GM21529 (cell line): Measurements from ENCODE around the gene MEA1.
"Not testable (repeated sequence)": the region's sequence is repeated elsewhere in the genome, so short reads cannot be mapped to it uniquely, and the experiment has no call there.

Source experiments
- ATAC-seq: cut with Tn5 transposase; IDR thresholded peaks from one replicate; pipeline ENCODE4 v1.9.1; 2021; ENCODE audit not compliant: unreplicated experiment

The MEA1 gene

DNA sequence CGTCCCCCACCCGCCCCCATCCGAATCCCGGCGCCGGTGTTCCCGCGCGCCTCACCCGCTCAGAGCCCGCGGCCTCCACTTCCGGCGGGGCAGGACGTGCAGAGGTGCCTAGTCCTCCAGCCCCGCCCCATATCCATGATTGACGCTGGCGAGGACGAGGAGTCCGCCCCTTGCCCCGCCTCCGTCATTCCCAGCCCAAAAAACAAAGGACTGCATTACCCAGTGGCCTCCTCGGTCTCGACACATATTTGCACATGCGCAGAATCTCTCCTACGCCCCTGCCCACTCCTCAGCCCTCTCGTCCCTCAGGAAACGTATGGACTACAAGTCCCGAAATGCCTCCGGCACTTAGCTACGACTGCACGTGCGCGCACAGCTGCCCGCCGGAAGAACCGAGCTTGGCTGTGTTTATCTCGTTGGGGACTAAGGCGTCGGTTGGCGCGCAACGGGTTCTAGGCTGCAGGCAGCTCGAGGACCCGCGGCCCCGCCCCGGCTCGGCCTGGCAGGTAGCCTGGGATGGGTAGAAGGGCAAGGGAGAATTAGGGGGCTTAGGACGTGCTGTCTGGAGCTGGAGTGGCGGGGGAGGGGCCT is at the start of gene MEA1, which contains the start of gene KLHDC3:
Gene MEA1, minus strand, starts transcription at position 104 of the 591 bp plus-strand sequence. CDS start 133 bp downstream, outside the sequence.
Gene KLHDC3, plus strand, starts transcription at position 407 of the 591 bp plus-strand sequence. CDS start 2,944 bp downstream, outside the sequence.
- peak; percentile 91 for ATAC-seq

DNA sequence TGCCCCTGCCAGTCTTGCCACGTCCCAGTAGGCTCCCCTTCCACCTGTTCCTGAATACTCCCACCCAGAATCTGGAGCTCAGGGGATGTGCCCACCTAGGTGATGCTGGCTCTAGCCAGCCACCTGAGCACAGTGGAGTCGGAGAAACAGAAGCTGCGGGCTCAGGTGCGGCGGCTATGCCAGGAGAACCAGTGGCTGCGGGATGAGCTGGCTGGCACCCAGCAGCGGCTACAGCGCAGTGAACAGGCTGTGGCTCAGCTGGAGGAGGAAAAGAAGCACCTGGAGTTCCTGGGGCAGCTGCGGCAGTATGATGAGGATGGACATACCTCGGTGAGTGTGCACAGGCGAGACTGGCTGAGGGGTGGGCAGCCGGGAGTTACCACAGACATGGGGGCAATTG is 49.1 kb upstream of the MEA1 start:
- no peak for ATAC-seq

DNA sequence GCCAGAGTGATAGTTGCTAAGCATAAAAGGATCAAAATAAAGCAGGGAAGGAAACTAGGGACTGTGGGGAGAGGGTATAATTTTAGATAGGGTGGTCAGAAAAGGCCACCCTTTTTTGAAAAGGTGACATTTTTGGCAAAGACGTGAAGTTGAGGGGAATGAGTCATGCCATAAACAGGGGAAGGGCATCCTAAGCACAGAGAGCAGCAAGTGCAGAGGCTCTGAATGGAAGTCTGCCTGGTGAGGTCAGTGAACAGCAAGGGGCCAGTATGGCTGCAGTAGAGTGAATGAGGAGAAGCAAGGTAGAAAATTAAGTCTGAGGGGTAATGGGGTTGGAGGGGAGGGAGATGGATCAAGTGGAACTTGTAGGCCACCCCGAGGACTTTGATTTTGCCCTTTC is 48.1 kb upstream of the MEA1 start:
- no peak for ATAC-seq

- ATAC-seq, result no peak
Observed at GRCh38 chr6:43060755-43061633, 47.2 kb upstream of the MEA1 start.

GRCh38 chr6:43060034-43060754 is 46.4 kb upstream of the MEA1 start:
- no peak for ATAC-seq

DNA sequence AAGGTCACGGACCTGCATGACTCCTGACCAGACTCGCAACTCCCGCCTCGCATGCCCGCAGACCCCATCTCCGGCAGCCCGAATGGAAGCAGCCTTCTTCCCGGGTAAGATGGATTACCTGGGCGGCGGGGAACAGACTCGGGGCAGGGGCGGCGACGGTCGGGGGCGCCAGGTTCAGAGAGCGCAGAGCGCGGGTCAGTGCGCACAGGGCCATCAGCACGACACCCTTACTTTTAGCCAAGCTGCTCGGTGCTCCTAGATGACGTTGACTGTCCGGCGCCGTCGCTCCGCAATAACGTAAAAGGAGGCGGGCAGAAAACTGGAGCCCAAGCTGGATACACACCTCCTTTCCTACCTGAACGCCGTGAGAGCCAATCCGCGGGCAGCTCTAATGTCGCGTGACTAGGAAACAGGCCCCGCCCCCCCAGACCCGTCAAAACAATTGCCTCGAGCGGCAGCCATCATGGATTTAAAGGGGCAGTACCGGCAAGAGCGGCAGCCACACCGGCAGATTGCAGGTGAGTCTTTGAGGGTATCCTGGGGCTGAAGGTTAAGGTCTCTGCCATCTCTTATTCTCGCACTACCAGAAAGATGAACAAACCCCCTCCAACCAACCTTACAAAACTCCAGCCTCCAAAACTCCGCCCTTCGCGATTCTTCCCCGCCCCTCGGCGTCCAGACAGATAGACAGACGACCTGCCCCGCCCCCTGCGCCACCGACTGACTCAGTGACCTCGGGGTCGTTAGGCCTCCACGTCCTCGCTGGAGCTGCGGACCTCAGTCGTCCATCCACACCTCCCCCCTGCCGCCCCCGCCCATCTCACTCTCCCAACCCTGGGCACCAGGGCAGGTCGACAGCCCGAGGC is 45.7 kb upstream of the MEA1 start, which contains the start of the genes KLC4 and MRPL2:
Gene KLC4, plus strand, starts transcription at position 464 of the 866 bp plus-strand sequence. CDS start 1,705 bp downstream, outside the sequence.
Gene MRPL2, minus strand, starts transcription at position 267 of the 866 bp plus-strand sequence. Its CDS starts 53 bp downstream, at position 214.
- ATAC-seq, result peak; percentile 85

- ATAC-seq, result no peak
Observed at GRCh38 chr6:43058531-43058930, 44.8 kb upstream of the MEA1 start.

GRCh38 chr6:43055966-43056365 is 42.2 kb upstream of the MEA1 start:
- no peak for ATAC-seq

- no peak for ATAC-seq
Observed at GRCh38 chr6:43054206-43054943, 40.6 kb upstream of the MEA1 start.

- peak; percentile 88 for ATAC-seq
Observed at GRCh38 chr6:43053545-43054205, 39.9 kb upstream of the MEA1 start, which contains the start of gene CUL7. CUL7 (minus strand) TSS chr6:43053851; CDS start chr6:43052788, 1,063 bp downstream.

GRCh38 chr6:43052842-43053544 is 39.2 kb upstream of the MEA1 start:
- peak; percentile 29 for ATAC-seq

DNA sequence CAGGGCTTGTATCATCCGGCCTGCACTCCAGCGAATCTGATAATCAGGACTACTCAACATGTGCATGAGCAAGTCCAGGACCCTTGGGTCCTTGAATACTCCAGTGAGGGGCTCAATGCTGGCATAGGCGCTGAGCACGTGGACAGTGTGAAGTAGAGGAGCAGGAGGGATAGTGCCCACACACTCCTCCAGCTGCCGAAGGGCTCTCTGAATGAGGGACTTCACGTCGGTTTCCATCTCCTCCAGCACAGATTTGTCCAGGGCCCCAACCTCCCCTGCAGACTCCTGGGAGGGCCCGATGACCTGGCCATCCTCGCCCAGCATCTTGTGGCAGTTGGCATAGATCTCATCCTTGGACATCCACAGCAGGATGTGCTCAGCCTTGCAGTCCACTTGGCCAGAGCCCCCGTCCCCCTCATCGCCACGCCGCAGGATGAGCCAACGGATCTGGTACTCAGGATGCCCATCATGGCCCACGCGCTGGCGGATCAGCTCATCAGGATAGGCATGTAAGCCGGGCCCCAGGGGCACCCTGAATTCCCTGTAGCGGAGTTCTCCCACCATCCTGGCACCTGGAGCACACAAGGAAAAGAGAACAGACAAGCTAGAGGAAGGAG is 38.6 kb upstream of the MEA1 start:
- ATAC-seq, result no peak

DNA sequence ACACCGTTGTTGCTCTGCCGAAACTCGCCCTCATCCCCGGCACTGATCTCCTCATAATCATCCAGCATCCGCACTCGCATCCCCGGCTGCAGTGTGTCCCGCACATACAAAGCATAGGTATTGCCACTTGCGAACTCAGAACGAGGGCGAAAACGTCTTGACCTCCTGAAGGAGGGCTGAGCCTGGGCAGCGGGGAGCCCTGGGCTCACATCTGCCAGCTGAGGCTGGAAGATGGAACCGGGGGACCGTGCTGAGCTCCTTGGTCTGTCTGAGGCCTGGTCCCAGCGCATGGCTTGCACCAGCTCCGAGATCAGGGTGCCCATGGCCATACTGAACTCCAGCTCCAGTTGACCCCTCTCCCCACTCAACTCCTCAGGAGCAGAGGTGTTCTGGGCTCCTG is 37.2 kb upstream of the MEA1 start:
- ATAC-seq, result no peak

- no peak for ATAC-seq
Observed at GRCh38 chr6:43047998-43048397, 34.3 kb upstream of the MEA1 start.

- ATAC-seq, result no peak
Observed at GRCh38 chr6:43045371-43045930, 31.7 kb upstream of the MEA1 start.

GRCh38 chr6:43043310-43043709 is 29.6 kb upstream of the MEA1 start:
- no peak for ATAC-seq

DNA sequence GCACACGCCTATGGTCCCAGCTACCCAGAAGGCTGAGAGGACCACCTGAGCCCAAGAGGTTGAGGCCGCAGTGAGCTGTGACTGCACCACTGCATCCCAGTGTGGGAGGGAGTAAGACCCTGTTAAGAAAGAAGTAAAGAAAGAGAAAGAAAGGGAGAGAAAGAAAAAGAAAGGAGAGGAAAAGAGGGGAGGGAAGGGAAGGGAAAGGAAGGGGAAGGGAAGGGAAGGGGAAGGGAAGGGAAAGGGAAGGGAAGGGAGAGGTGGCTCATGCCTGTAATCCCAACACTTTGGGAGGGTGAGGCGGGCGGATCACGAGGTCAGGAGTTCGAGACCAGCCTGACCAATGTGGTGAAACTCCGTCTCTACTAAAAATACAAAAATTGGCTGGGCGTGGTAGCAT is 27.7 kb upstream of the MEA1 start:
- ATAC-seq, result not testable (repeated sequence)
